WTC11 (cell line): Measurements from ENCODE around the gene CHST11. TPM values are rescaled to one million over a fixed set of nuclear protein-coding genes. Genes with fewer than 3 reads are reported as not detected.

ENCODE experiments used
- ATAC-seq: fragments of 200-7000 bp; cut with Tn5 transposase; 2 replicates; pipeline ENCODE4 v1.10.0; 2021; ENCODE audit warnings: mild to moderate bottlenecking, moderate library complexity
- CTCF ChIA-PET: fragments of 300-600 bp; sonication (Branson Sonifier 250); formaldehyde crosslinking; loops from one replicate; lab custom pipeline; 2021; ENCODE audit warnings: antibody characterized with exemption; lab: Charles Lee
- POLR2A ChIA-PET: fragments of 350-600 bp; sonication (Branson Sonifier 250); formaldehyde crosslinking; loops from one replicate; lab custom pipeline; 2021; ENCODE audit warnings: antibody characterized with exemption; lab: Charles Lee
- DNase-seq: peaks from one replicate; pipeline ENCODE4 v3.0.0; 2021; ENCODE audit warnings: low spot score
- H3K27ac Mint-ChIP-seq: 2 replicates; pipeline ENCODE4 v1.8.0; 2021; ENCODE audit warnings: mixed read lengths
- H3K27me3 Mint-ChIP-seq: 2 replicates; pipeline ENCODE4 v1.8.0; 2021; ENCODE audit warnings: low read depth, mild to moderate bottlenecking, moderate library complexity, mixed read lengths
- H3K36me3 Mint-ChIP-seq: 2 replicates; pipeline ENCODE4 v1.8.0; 2021; ENCODE audit warnings: mixed read lengths
- H3K4me1 Mint-ChIP-seq: 2 replicates; pipeline ENCODE4 v1.8.0; 2022; ENCODE audit warnings: mixed read lengths
- H3K4me3 Mint-ChIP-seq: 2 replicates; pipeline ENCODE4 v1.8.0; 2021; ENCODE audit warnings: mild to moderate bottlenecking, moderate library complexity, mixed read lengths
- H3K9me3 Mint-ChIP-seq: 2 replicates; pipeline ENCODE4 v1.8.0; 2021; ENCODE audit warnings: mixed read lengths
- CBFB ChIP-seq: sonication (generic); formaldehyde crosslinking; IDR thresholded peaks from 2 replicates; pipeline ENCODE4 v1.8.1; 2022; ENCODE audit warnings: mild to moderate bottlenecking, low read depth, missing genetic modification reagents
- CREB1 ChIP-seq: sonication (generic); formaldehyde crosslinking; IDR thresholded peaks from 2 replicates; pipeline ENCODE4 v1.8.0; 2023; ENCODE audit warnings: mild to moderate bottlenecking, missing genetic modification reagents
- FOXK1 ChIP-seq: sonication (generic); formaldehyde crosslinking; IDR thresholded peaks from 2 replicates; pipeline ENCODE4 v1.8.0; 2022; ENCODE audit warnings: mild to moderate bottlenecking, moderate library complexity, missing genetic modification reagents
- HMGA2 ChIP-seq: fragments of 250-450 bp; sonication (Bioruptor Pico); IDR thresholded peaks from 2 replicates; pipeline ENCODE4 v1.4.0; 2021; ENCODE audit warnings: mild to moderate bottlenecking, moderate library complexity
- NFYB ChIP-seq: sonication (generic); formaldehyde crosslinking; conservative IDR thresholded peaks from 2 replicates; pipeline ENCODE4 v1.8.0; 2022; ENCODE audit warnings: low read depth, missing genetic modification reagents
- NR1H2 ChIP-seq: sonication (generic); formaldehyde crosslinking; IDR thresholded peaks from 2 replicates; pipeline ENCODE4 v1.9.0; 2021; ENCODE audit warnings: mild to moderate bottlenecking, moderate library complexity, missing genetic modification reagents
- PRRX2 ChIP-seq: fragments of 250-450 bp; sonication (Bioruptor Pico); IDR thresholded peaks from 2 replicates; pipeline ENCODE4 v1.8.0; 2021; ENCODE audit warnings: mild to moderate bottlenecking
- RORB ChIP-seq: fragments of 250-450 bp; sonication (Bioruptor Pico); IDR thresholded peaks from 2 replicates; pipeline ENCODE4 v1.9.0; 2021; ENCODE audit warnings: mild to moderate bottlenecking
- SP1 ChIP-seq: sonication (generic); formaldehyde crosslinking; conservative IDR thresholded peaks from 2 replicates; pipeline ENCODE4 v1.8.1; 2022; ENCODE audit warnings: missing genetic modification reagents
- TEAD1 ChIP-seq: sonication (generic); formaldehyde crosslinking; IDR thresholded peaks from 2 replicates; pipeline ENCODE4 v1.8.0; 2022; ENCODE audit warnings: mild to moderate bottlenecking, missing genetic modification reagents
- TEAD4 ChIP-seq: sonication (generic); formaldehyde crosslinking; IDR thresholded peaks from 2 replicates; pipeline ENCODE4 v1.8.0; 2022; ENCODE audit warnings: mild to moderate bottlenecking, missing genetic modification reagents
- ZBTB21 ChIP-seq: sonication (generic); formaldehyde crosslinking; IDR thresholded peaks from 2 replicates; pipeline ENCODE4 v1.8.1; 2023; ENCODE audit warnings: mild to moderate bottlenecking, missing genetic modification reagents, borderline replicate concordance
- ZNF138 ChIP-seq: sonication (generic); formaldehyde crosslinking; conservative IDR thresholded peaks from 2 replicates; pipeline ENCODE4 v1.8.1; 2022; ENCODE audit warnings: mild to moderate bottlenecking, moderate library complexity, missing genetic modification reagents
- ZNF219 ChIP-seq: sonication (generic); formaldehyde crosslinking; IDR thresholded peaks from 2 replicates; pipeline ENCODE4 v1.8.0; 2023; ENCODE audit warnings: missing genetic modification reagents, mild to moderate bottlenecking, borderline replicate concordance
- ZNF416 ChIP-seq: fragments of 250-450 bp; sonication (Bioruptor Pico); IDR thresholded peaks from 2 replicates; pipeline ENCODE4 v1.9.0; 2021; ENCODE audit warnings: mild to moderate bottlenecking, inconsistent platforms
- total RNA-seq: library from RNA; stranded (reverse); gene quantifications from 3 replicates; pipeline ENCODE4 v1.2.3, GENCODE V29; 2021
- TF ChIP-seq, protein P1 (sequence below): sonication (generic); formaldehyde crosslinking; IDR thresholded peaks from 2 replicates; pipeline ENCODE4 v1.8.0; 2023; ENCODE audit warnings: missing genetic modification reagents, mild to moderate bottlenecking, borderline replicate concordance
- TF ChIP-seq, protein P2 (sequence below): fragments of 250-450 bp; sonication (Bioruptor Pico); IDR thresholded peaks from 2 replicates; pipeline ENCODE4 v2.1.2; 2022; ENCODE audit warnings: mild to moderate bottlenecking, moderate library complexity
- TF ChIP-seq, protein P3 (sequence below): sonication (generic); formaldehyde crosslinking; IDR thresholded peaks from 2 replicates; pipeline ENCODE4 v1.8.1; 2023; ENCODE audit warnings: mild to moderate bottlenecking, missing genetic modification reagents
- TF ChIP-seq, protein P4 (sequence below): sonication (generic); formaldehyde crosslinking; IDR thresholded peaks from 2 replicates; pipeline ENCODE4 v1.8.1; 2023; ENCODE audit warnings: mild to moderate bottlenecking, missing genetic modification reagents, moderate library complexity

CHST11 gene
- total RNA-seq, 1 experiment from 2014 or later = 24.2 TPM

DNA sequence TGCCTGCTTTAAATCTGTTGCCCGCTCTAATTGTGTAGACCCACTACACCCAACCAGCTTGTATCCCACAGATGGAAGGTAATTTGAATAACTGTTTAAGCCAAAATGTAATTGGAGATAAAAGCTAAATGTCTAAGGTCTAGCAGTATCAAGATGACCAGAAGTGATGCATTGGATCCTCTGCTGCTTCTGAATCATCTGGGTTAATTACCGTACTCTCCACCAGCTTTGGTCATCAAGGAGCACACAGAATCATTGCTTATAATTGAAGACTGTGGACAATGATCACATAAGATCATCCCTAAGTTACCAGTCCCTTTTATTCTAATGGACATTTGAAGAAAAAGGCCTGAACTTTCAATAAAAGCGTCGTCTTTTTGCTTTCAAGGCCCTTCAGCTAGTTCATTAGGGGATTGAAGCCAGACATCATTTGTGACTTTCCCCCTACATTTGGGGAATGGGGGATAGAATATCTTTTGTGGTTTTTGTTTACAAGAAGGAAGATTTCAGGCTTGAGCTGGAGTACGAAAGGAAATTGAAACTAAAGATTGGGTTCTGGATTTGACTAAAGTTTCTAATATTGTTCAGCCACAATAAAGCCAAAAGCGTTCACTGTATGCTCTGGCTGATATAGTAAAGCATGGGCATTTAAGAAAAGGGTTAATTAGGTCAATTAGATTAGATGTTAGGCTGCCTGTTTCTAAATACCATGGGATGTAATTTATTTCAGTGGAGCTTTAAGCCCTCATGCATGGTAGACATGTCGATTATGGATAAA is 123.2 kb downstream of the CHST11 start (continued):
- TF ChIP-seq, protein P1, sequence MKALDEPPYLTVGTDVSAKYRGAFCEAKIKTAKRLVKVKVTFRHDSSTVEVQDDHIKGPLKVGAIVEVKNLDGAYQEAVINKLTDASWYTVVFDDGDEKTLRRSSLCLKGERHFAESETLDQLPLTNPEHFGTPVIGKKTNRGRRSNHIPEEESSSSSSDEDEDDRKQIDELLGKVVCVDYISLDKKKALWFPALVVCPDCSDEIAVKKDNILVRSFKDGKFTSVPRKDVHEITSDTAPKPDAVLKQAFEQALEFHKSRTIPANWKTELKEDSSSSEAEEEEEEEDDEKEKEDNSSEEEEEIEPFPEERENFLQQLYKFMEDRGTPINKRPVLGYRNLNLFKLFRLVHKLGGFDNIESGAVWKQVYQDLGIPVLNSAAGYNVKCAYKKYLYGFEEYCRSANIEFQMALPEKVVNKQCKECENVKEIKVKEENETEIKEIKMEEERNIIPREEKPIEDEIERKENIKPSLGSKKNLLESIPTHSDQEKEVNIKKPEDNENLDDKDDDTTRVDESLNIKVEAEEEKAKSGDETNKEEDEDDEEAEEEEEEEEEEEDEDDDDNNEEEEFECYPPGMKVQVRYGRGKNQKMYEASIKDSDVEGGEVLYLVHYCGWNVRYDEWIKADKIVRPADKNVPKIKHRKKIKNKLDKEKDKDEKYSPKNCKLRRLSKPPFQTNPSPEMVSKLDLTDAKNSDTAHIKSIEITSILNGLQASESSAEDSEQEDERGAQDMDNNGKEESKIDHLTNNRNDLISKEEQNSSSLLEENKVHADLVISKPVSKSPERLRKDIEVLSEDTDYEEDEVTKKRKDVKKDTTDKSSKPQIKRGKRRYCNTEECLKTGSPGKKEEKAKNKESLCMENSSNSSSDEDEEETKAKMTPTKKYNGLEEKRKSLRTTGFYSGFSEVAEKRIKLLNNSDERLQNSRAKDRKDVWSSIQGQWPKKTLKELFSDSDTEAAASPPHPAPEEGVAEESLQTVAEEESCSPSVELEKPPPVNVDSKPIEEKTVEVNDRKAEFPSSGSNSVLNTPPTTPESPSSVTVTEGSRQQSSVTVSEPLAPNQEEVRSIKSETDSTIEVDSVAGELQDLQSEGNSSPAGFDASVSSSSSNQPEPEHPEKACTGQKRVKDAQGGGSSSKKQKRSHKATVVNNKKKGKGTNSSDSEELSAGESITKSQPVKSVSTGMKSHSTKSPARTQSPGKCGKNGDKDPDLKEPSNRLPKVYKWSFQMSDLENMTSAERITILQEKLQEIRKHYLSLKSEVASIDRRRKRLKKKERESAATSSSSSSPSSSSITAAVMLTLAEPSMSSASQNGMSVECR (CRISPR knock-in tag) = no peak
- TF ChIP-seq ZBTB21 (CRISPR knock-in tag) = no peak
- no peak for TF ChIP-seq ZNF219 (CRISPR knock-in tag)
- TF ChIP-seq TEAD4 (CRISPR knock-in tag) = no peak
- TF ChIP-seq, protein P2, sequence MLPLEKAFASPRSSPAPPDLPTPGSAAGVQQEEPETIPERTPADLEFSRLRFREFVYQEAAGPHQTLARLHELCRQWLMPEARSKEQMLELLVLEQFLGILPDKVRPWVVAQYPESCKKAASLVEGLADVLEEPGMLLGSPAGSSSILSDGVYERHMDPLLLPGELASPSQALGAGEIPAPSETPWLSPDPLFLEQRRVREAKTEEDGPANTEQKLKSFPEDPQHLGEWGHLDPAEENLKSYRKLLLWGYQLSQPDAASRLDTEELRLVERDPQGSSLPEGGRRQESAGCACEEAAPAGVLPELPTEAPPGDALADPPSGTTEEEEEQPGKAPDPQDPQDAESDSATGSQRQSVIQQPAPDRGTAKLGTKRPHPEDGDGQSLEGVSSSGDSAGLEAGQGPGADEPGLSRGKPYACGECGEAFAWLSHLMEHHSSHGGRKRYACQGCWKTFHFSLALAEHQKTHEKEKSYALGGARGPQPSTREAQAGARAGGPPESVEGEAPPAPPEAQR (CRISPR knock-in tag) = no peak
- TF ChIP-seq, protein P3, sequence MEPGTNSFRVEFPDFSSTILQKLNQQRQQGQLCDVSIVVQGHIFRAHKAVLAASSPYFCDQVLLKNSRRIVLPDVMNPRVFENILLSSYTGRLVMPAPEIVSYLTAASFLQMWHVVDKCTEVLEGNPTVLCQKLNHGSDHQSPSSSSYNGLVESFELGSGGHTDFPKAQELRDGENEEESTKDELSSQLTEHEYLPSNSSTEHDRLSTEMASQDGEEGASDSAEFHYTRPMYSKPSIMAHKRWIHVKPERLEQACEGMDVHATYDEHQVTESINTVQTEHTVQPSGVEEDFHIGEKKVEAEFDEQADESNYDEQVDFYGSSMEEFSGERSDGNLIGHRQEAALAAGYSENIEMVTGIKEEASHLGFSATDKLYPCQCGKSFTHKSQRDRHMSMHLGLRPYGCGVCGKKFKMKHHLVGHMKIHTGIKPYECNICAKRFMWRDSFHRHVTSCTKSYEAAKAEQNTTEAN (CRISPR knock-in tag) = no peak
- no peak for TF ChIP-seq ZNF138 (CRISPR knock-in tag)
- no peak for TF ChIP-seq ZNF416 (CRISPR knock-in tag)
- TF ChIP-seq, all 79 proteins: peak for 0

DNA sequence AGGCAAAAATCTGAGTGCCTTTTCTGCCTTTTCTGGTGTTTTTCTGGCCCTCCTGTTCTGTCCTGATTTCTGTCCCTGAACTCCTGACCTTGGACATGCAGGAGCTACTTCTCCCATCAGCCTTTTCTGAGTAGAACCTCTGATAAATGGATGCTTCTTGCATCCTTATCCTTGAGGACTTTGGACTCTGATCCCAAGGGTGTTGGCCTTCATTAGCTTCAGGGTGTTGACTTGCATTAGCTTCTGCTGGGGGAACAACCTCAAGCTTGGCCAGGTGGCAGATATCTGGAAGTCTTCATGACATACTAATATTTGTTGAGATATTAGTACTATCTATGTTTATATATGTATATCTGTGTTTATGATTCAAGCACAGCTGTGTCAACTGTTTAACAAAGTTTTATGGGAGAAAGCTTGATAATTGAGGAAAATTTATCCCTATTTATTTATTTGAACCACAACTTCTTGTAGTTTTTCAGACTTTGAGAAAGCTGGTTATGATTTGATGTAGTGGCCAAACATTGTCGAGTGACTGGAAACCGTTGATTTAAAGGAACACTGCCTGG is 124.3 kb downstream of the CHST11 start:
- no peak overlapping the region for H3K27ac Mint-ChIP-seq
- no peaks in the 10 kb centered on the region for H3K27me3 Mint-ChIP-seq
- DNase-seq (no peak), ATAC-seq (no peak)
- POLR2A ChIA-PET = no interaction called here
- H3K4me3 Mint-ChIP-seq = no peak overlapping the region
- H3K9me3 Mint-ChIP-seq = no peaks in the 10 kb centered on the region
- H3K36me3 Mint-ChIP-seq = no peaks in the 10 kb centered on the region
- CTCF ChIA-PET = interaction anchor here (1.6 kb wide), 1 partner anchor 199 kb away, joined by 4 read pairs; no protein-coding TSS in a partner anchor
- TF ChIP-seq, protein P4, sequence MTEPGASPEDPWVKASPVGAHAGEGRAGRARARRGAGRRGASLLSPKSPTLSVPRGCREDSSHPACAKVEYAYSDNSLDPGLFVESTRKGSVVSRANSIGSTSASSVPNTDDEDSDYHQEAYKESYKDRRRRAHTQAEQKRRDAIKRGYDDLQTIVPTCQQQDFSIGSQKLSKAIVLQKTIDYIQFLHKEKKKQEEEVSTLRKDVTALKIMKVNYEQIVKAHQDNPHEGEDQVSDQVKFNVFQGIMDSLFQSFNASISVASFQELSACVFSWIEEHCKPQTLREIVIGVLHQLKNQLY (CRISPR knock-in tag) = no peak
- TF ChIP-seq TEAD1 (CRISPR knock-in tag) (no peak), PRRX2 (CRISPR knock-in tag) (no peak), RORB (CRISPR knock-in tag) (no peak), NFYB (CRISPR knock-in tag) (no peak), CBFB (CRISPR knock-in tag) (no peak), FOXK1 (CRISPR knock-in tag) (no peak), NR1H2 (CRISPR knock-in tag) (no peak), ZNF416 (CRISPR knock-in tag) (no peak), CREB1 (CRISPR knock-in tag) (no peak), SP1 (CRISPR knock-in tag) (no peak), HMGA2 (CRISPR knock-in tag) (no peak)
- TF ChIP-seq, protein P3 (CRISPR knock-in tag) = no peak
- peaks cover 28% of the 10 kb centered on the region for H3K4me1 Mint-ChIP-seq
